HepG2 (cell line): ENCODE data around the gene JKAMP. TPM values are rescaled to one million over a fixed set of nuclear protein-coding genes. Genes with fewer than 3 reads are reported as not detected.

Experiments used
- KMT2A ChIP-seq: sonication (generic); formaldehyde crosslinking; IDR thresholded peaks from 2 replicates; pipeline ENCODE4 v1.4.0; 2020; ENCODE audit warnings: missing genetic modification reagents
- RXRA ChIP-seq: sonication (generic); formaldehyde crosslinking; IDR thresholded peaks from 2 replicates; pipeline ENCODE4 v1.5.1; 2020; ENCODE audit warnings: missing genetic modification reagents
- TEAD2 ChIP-seq: sonication (generic); formaldehyde crosslinking; IDR thresholded peaks from 2 replicates; pipeline ENCODE4 v1.9.0; 2021; ENCODE audit warnings: missing genetic modification reagents
- ZNF430 ChIP-seq: sonication (generic); formaldehyde crosslinking; IDR thresholded peaks from 2 replicates; pipeline ENCODE4 v1.9.0; 2021; ENCODE audit warnings: mild to moderate bottlenecking, missing genetic modification reagents
- ZSCAN9 ChIP-seq: IDR thresholded peaks from 2 replicates; pipeline ENCODE4 v1.6.1; 2016; ENCODE audit warnings: borderline replicate concordance
- polyA plus RNA-seq, 8 experiments: library from polyadenylated mRNA; depleted of rRNA in 3 of 8; stranded (reverse) in 7 of 8; unstranded in 1 of 8; fragments of >200 nt; fragmentation: Illumina TruSeq in 4 of 8; extraction: Trizol in 4 of 8; gene quantifications; 2 replicates each; pipeline versions ENCODE4 v1.2.1 to v1.2.3, GENCODE V29; 2011 to 2016; ENCODE audit warnings: low read depth in 4 of 8, missing spikeins in 1 of 8, mixed read lengths in 1 of 8; ENCODE audit not compliant: insufficient read depth in 1 of 8
- total RNA-seq, 5 experiments: library from RNA; depleted of rRNA; stranded (reverse); fragments of >200 nt; fragmentation: Illumina TruSeq; extraction: Trizol; gene quantifications; 2 replicates each; pipeline ENCODE4 v1.2.3, GENCODE V29; 2016; ENCODE audit warnings: low read depth in 1 of 5
- TF ChIP-seq, protein P1 (sequence below): sonication (generic); formaldehyde crosslinking; IDR thresholded peaks from 2 replicates; pipeline ENCODE4 v1.4.0; 2020; ENCODE audit warnings: missing genetic modification reagents, borderline replicate concordance
- TF ChIP-seq, protein P2 (sequence below): sonication (generic); formaldehyde crosslinking; IDR thresholded peaks from 2 replicates; pipeline ENCODE4 v1.4.0; 2020; ENCODE audit warnings: missing genetic modification reagents, borderline replicate concordance

Gene JKAMP
- total and polyA plus RNA-seq, 2 of the 13 experiments (the other 11 are each of a cell fraction or from before 2014, with no cell fraction given) = 56.4 to 135 TPM

DNA sequence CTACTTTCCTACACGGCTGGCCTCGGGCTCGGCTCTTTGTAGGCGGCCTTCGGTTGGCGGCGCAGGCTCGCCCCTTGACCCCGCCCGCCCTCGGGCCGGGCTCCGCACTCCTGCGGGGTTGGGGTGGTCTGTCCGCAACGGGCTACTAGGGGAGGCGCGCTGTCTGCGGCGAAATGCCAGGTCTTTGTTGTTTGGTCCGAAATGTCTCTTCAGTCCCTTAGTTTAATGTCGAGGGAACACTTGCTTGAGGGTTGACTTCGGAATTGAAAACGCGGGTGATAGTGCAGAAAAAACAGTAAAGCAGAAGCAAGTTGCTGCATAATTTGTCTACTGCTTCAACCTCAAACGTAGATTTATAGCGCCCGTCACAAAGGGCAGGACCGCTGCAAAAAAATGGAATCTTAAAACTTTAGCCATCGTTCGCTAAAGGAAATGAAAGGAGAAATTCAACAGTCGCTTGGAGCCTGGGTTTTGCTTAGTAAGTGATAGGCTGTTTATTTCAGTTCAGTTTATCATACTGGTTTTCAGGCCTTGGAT lies 390 bp downstream of the JKAMP start (continued):
- TF ChIP-seq, protein P1, sequence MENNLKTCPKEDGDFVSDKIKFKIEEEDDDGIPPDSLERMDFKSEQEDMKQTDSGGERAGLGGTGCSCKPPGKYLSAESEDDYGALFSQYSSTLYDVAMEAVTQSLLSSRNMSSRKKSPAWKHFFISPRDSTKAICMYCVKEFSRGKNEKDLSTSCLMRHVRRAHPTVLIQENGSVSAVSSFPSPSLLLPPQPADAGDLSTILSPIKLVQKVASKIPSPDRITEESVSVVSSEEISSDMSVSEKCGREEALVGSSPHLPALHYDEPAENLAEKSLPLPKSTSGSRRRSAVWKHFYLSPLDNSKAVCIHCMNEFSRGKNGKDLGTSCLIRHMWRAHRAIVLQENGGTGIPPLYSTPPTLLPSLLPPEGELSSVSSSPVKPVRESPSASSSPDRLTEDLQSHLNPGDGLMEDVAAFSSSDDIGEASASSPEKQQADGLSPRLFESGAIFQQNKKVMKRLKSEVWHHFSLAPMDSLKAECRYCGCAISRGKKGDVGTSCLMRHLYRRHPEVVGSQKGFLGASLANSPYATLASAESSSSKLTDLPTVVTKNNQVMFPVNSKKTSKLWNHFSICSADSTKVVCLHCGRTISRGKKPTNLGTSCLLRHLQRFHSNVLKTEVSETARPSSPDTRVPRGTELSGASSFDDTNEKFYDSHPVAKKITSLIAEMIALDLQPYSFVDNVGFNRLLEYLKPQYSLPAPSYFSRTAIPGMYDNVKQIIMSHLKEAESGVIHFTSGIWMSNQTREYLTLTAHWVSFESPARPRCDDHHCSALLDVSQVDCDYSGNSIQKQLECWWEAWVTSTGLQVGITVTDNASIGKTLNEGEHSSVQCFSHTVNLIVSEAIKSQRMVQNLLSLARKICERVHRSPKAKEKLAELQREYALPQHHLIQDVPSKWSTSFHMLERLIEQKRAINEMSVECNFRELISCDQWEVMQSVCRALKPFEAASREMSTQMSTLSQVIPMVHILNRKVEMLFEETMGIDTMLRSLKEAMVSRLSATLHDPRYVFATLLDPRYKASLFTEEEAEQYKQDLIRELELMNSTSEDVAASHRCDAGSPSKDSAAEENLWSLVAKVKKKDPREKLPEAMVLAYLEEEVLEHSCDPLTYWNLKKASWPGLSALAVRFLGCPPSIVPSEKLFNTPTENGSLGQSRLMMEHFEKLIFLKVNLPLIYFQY = 0 out of 2 replicates have a peak, but pooled peaks have one; percentile 7
- TF ChIP-seq RXRA (CRISPR knock-in tag) (0 out of 2 replicates have a peak, but pooled peaks have one; percentile 2), ZNF430 (CRISPR knock-in tag) (no peak), TEAD2 (CRISPR knock-in tag) (no peak), ZSCAN9 (CRISPR knock-in tag) (peak; percentile 15; the same call in 1 of the 2 replicates), KMT2A (CRISPR knock-in tag) (0 out of 2 replicates have a peak, but pooled peaks have one; percentile 69)
- TF ChIP-seq, protein P2, sequence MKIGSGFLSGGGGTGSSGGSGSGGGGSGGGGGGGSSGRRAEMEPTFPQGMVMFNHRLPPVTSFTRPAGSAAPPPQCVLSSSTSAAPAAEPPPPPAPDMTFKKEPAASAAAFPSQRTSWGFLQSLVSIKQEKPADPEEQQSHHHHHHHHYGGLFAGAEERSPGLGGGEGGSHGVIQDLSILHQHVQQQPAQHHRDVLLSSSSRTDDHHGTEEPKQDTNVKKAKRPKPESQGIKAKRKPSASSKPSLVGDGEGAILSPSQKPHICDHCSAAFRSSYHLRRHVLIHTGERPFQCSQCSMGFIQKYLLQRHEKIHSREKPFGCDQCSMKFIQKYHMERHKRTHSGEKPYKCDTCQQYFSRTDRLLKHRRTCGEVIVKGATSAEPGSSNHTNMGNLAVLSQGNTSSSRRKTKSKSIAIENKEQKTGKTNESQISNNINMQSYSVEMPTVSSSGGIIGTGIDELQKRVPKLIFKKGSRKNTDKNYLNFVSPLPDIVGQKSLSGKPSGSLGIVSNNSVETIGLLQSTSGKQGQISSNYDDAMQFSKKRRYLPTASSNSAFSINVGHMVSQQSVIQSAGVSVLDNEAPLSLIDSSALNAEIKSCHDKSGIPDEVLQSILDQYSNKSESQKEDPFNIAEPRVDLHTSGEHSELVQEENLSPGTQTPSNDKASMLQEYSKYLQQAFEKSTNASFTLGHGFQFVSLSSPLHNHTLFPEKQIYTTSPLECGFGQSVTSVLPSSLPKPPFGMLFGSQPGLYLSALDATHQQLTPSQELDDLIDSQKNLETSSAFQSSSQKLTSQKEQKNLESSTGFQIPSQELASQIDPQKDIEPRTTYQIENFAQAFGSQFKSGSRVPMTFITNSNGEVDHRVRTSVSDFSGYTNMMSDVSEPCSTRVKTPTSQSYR (CRISPR knock-in tag) = no peak
